Hepatocyte (in vitro differentiated cells): ENCODE data around the gene WNT3A. TPM values are rescaled to one million over a fixed set of nuclear protein-coding genes. Genes with fewer than 3 reads are reported as not detected.
A peak's percentile ranks its signal among the peaks of the same experiment; 100 is the strongest.

Source experiments
- DNase-seq: peaks from one replicate; pipeline ENCODE4 v3.0.0-alpha.2; 2016; ENCODE audit warnings: low spot score
- H2AFZ ChIP-seq: fragments of 200-600 bp; sonication (generic); 2 replicates; pipeline ENCODE4 v1.6.0; 2016; ENCODE audit warnings: antibody characterized with exemption, mild to moderate bottlenecking
- H3K27ac ChIP-seq: fragments of 200-600 bp; sonication (generic); 2 replicates; pipeline ENCODE4 v1.5.1; 2016; ENCODE audit warnings: mild to moderate bottlenecking
- H3K27me3 ChIP-seq: fragments of 200-600 bp; sonication (generic); 2 replicates; pipeline ENCODE4 v1.6.1; 2016
- H3K36me3 ChIP-seq: fragments of 200-600 bp; sonication (generic); replicated peaks from 2 replicates; pipeline ENCODE4 v1.5.1; 2016; ENCODE audit warnings: low read depth; ENCODE audit not compliant: insufficient read depth
- H3K4me1 ChIP-seq: fragments of 200-600 bp; sonication (generic); 2 replicates; pipeline ENCODE4 v1.5.1; 2016; ENCODE audit warnings: mild to moderate bottlenecking, moderate library complexity; ENCODE audit not compliant: insufficient read depth
- H3K4me2 ChIP-seq: fragments of 200-600 bp; sonication (generic); 2 replicates; pipeline ENCODE4 v1.6.0; 2016
- H3K4me3 ChIP-seq: fragments of 200-600 bp; sonication (generic); 2 replicates; pipeline ENCODE4 v1.5.1; 2016; ENCODE audit warnings: mild to moderate bottlenecking
- H3K79me2 ChIP-seq: fragments of 200-600 bp; sonication (generic); 2 replicates; pipeline ENCODE4 v1.6.0; 2017; ENCODE audit warnings: mild to moderate bottlenecking
- H3K9me2 ChIP-seq: fragments of 200-600 bp; sonication (generic); replicated peaks from 2 replicates; pipeline ENCODE4 v1.6.0; 2017; ENCODE audit warnings: mild to moderate bottlenecking; ENCODE audit not compliant: insufficient read depth
- H3K9me3 ChIP-seq: fragments of 200-600 bp; sonication (generic); 2 replicates; pipeline ENCODE4 v1.5.1; 2016; ENCODE audit warnings: low read depth, mild to moderate bottlenecking
- H4K20me1 ChIP-seq: fragments of 200-600 bp; sonication (generic); 2 replicates; pipeline ENCODE4 v1.6.0; 2016; ENCODE audit warnings: mild to moderate bottlenecking; ENCODE audit not compliant: insufficient read depth, poor library complexity, severe bottlenecking
- EZH2 ChIP-seq: fragments of 200-600 bp; sonication (generic); IDR thresholded peaks from 2 replicates; pipeline ENCODE4 v1.6.1; 2016; ENCODE audit warnings: antibody characterized with exemption, mild to moderate bottlenecking, borderline replicate concordance
- EZH2phosphoT487 ChIP-seq: fragments of 200-600 bp; sonication (generic); IDR thresholded peaks from one replicate; pipeline ENCODE4 v1.6.1; 2018; ENCODE audit warnings: antibody characterized with exemption, mild to moderate bottlenecking, low read depth, moderate library complexity; ENCODE audit not compliant: unreplicated experiment, severe bottlenecking
- WGBS: methylation state at CpG from one replicate; pipeline ENCODE4 v1.1.6; 2016; ENCODE audit warnings: low lambda C conversion rate; ENCODE audit errors: missing lambda C conversion rate; 5-methylcytosine and 5-hydroxymethylcytosine counted together
- polyA plus RNA-seq: library from polyadenylated mRNA; unstranded; fragments of >200 nt; fragmentation: Nextera tagmentation; extraction: Ambion mirVana; gene quantifications from 2 replicates; pipeline ENCODE4 v1.2.1, GENCODE V29; 2016
- total RNA-seq: library from RNA; depleted of rRNA; stranded (reverse); fragments of >200 nt; gene quantifications from 2 replicates; pipeline ENCODE4 v1.2.3, GENCODE V29; 2014
- TF ChIP-seq, protein P1 (sequence below): fragments of 200-600 bp; sonication (generic); IDR thresholded peaks from 2 replicates; pipeline ENCODE4 v1.5.1; 2016; ENCODE audit warnings: antibody characterized with exemption, mild to moderate bottlenecking; ENCODE audit not compliant: poor library complexity

WNT3A gene
- total and polyA plus RNA-seq, 2 experiments from 2014 or later = 0.03 TPM; not detected in 1

DNA sequence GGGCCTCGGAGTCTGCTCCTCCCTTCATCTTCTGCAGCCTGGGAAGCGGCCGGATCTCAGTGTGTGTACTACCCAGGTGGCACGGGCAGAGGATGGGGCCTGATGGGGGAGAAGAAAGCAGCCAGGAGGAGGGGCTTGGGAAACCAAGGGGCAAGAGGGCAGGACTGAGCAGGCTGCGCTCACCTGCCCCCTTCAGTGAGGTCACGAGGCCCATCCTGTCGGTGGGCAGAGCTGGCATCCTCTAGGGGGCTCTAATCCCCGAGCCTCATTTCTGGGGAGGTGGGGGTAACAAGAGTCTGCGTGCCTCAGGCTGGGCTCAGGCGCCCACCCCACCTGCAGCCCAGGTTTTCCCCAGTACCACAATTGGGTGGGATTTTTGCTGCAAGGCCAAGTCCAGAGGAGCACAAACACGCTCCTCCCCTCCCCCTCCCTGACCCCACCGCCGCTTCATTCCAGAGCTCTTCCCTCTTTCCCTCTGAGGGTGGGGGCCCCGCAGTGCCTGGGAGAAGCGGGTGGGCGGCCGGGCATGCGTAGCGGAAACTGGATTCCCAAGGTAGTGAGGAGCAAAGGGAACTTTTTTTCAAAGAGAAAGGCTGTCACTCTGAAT, 1.8 kb upstream of the WNT3A start:
- Histone ChIP-seq H3K9me2 (no peaks in the 10 kb centered on the region), H3K27me3 (peaks cover 74% of the 10 kb centered on the region), H4K20me1 (no peaks in the 10 kb centered on the region), H3K27ac (no peak overlapping the region), H3K79me2 (no peaks in the 10 kb centered on the region), H3K36me3 (no peaks in the 10 kb centered on the region), H2AFZ (no peak overlapping the region), H3K9me3 (no peaks in the 10 kb centered on the region), H3K4me3 (no peak overlapping the region), H3K4me2 (peak overlapping the region; percentile 64), H3K4me1 (peaks cover 7% of the 10 kb centered on the region)
- WGBS = 13% methylated on average over 19 of the region's 19 CpGs
- no peak for DNase-seq
- TF ChIP-seq EZH2 = no peak
- no peak for TF ChIP-seq EZH2phosphoT487
- TF ChIP-seq, protein P1, sequence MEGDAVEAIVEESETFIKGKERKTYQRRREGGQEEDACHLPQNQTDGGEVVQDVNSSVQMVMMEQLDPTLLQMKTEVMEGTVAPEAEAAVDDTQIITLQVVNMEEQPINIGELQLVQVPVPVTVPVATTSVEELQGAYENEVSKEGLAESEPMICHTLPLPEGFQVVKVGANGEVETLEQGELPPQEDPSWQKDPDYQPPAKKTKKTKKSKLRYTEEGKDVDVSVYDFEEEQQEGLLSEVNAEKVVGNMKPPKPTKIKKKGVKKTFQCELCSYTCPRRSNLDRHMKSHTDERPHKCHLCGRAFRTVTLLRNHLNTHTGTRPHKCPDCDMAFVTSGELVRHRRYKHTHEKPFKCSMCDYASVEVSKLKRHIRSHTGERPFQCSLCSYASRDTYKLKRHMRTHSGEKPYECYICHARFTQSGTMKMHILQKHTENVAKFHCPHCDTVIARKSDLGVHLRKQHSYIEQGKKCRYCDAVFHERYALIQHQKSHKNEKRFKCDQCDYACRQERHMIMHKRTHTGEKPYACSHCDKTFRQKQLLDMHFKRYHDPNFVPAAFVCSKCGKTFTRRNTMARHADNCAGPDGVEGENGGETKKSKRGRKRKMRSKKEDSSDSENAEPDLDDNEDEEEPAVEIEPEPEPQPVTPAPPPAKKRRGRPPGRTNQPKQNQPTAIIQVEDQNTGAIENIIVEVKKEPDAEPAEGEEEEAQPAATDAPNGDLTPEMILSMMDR = no peak

DNA sequence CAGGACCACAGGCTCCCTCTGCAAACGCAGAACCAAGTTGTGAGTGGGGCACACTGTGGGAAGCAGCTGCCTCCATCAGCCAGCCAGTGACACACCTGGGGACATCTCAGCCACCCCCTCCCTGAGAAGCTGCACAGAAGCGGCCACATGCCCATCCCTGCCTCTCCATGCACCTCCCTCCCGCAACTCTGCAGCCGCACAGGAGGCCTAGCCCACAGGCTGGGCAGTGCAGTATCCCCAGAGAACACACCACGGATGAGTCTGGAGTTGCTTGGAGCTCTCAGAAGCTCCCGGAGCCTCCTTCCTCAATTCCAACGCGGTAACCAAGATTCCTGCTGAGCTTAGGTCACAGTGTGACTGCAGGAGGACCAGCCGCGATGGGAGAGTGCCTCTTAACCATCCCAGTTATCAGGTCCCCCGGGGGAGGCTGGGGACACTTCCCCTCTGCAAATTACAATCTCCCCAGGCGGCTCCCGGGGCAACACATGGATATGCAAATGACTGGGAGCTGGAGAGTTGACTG, 1.2 kb upstream of the WNT3A start:
- H3K4me2 ChIP-seq = no peak overlapping the region
- H3K36me3 ChIP-seq = no peaks in the 10 kb centered on the region
- TF ChIP-seq, protein P1 = no peak
- TF ChIP-seq EZH2phosphoT487 (no peak), EZH2 (no peak)
- H3K27me3 ChIP-seq = peaks cover 76% of the 10 kb centered on the region
- no peaks in the 10 kb centered on the region for H3K79me2 ChIP-seq
- H3K27ac ChIP-seq = no peak overlapping the region
- H3K9me2 ChIP-seq = no peaks in the 10 kb centered on the region
- H3K4me1 ChIP-seq = peaks cover 7% of the 10 kb centered on the region
- H4K20me1 ChIP-seq = no peaks in the 10 kb centered on the region
- no peak for DNase-seq
- 4% methylated on average over 13 of the region's 13 CpGs for WGBS
- no peaks in the 10 kb centered on the region for H3K9me3 ChIP-seq
- H2AFZ ChIP-seq = no peak overlapping the region
- no peak overlapping the region for H3K4me3 ChIP-seq

GRCh38 chr1:228006034-228006785, 588 bp upstream of the WNT3A start:
- Histone ChIP-seq H3K79me2 (no peaks in the 10 kb centered on the region), H2AFZ (no peak overlapping the region), H3K27ac (no peak overlapping the region), H3K4me3 (no peak overlapping the region), H3K4me1 (peaks cover 7% of the 10 kb centered on the region), H3K4me2 (peak overlapping the region; percentile 71), H3K27me3 (peaks cover 80% of the 10 kb centered on the region), H3K9me2 (no peaks in the 10 kb centered on the region), H3K9me3 (no peaks in the 10 kb centered on the region), H3K36me3 (no peaks in the 10 kb centered on the region), H4K20me1 (no peaks in the 10 kb centered on the region)
- WGBS = 11% methylated on average over 24 of the region's 52 CpGs
- no peak for DNase-seq
- TF ChIP-seq, protein P1 = no peak
- peak; percentile 18 for TF ChIP-seq EZH2
- peak; percentile 62 for TF ChIP-seq EZH2phosphoT487
